D341Med (cell line): ENCODE results near the gene SMIM7.

ENCODE experiments used
- DNase-seq: peaks from one replicate; pipeline ENCODE4 v3.0.0; 2012; ENCODE audit warnings: low spot score

SMIM7 gene

DNA sequence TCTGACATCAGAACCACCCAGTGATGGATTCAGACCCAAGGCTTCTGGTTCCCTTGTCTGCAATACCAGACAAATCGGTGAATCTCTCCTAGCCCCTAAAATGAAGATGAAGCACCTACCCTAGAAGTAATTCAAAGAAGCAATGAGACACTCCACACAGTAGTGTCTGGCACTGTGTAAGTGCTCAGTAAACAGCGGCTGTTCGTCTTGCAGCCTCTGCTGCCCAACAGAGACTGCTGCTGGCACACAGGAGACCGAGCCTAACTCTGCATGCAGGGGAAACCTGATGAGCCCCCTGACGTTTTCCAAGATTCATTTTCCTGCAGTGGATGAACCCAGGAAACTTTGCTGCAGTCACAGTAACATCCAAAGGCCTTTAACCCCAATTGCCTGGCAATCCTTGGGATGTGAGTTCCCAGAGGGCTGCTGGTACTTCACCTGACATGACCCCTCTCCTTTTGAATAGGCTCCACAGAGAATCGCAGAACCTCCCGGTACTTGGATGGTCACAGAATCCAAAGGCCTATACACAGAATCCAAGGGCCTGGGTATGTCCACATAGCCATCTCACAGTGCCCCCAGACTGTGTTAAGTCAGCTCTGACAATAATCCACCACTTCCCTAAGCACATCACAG is 38.7 kb downstream of the SMIM7 start:
- no peak for DNase-seq

DNA sequence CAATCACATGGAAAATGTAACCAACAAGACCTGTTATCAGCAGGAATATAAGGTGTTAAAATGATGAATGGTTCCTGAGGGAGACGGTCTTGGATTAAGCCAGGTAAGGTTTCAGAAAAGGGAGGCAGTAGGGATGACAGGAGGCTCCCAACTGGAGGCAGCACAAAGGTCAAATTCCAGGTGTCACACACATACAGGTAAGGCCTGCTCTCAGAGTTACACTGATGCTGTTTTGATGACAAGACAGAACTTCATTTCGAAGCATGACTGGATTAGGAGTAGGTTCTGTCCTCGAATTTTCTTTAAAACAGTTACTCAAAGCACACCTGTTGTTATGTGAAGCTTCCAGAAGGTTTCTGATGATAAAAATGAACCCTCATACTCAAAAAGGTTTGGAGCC is 39.4 kb downstream of the SMIM7 start:
- DNase-seq: no peak

DNA sequence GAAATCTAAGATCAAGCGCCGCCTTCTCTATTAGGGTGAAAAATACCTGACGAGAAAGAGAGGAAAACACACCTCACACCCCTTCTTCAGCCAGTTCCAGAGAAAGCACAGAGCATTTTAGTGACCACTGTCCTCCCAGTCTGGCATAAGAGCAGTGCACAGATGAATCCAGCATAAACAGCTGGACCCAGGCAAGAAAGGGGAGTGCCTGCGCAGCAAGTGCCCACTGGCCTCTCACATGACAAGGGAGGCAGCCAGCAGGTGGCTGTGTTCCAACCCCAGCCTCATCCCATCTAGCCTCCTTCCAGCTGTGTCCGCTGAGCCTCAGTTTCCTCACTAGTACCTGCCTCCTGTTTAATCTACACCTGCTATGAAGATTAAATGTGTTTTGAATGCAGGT is 39.9 kb downstream of the SMIM7 start:
- no peak for DNase-seq

DNA sequence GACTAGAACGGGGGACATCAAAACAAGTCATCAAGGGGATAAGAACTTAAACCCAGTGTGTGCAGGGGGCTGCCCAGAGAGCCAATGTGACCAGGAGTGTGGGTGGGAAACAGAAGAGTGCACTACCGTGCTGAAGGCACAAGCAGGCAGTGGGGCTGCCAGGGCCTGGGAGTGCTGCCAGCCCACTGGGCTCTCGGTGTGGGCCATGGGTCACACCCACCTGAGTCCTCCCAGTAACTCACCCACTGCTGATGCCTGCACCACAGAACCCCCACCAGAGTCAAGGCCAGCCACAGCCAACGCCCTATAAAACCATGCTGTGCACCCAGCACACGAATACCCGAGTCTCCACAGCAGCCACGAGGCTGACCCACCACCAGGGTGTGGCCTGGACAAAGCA is 40.5 kb downstream of the SMIM7 start:
- no peak for DNase-seq

DNA sequence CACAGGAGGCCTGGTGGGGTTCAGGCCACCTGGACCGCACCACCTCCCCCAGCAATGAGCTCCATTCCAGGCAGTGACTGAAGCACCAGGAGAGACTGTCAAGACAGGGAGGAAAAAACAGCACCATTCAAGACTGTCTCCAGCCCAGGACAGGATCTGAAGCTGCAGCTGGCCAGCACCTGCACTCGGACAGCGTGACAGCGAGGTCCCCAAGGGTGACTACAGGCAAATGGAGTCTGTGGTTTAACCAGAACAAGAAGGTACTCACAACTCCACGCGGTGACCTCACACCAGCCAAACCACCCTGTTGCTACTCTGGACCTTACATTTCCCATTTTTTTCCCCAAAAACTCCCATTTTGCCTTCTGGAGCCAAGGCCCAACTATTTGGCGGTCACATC is 41.7 kb downstream of the SMIM7 start:
- no peak for DNase-seq

DNA sequence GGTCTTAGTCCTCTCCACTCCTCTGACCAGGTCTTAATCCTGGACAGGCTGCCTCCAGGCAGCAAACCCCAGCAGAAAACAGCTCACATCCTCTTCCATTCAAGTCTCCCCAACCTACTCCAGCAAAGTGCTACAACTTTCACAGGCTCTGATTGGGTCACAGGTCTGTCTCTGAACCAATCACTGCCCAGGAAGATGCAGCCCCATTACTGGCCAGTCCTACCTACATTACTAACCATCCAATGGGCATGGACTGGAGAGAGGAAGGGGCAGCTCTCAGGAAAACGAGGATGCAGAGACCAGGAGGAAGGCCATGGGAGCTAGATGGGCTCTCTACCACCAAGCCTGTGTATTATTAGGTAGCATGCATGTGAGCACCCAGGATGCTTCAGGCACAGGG is 44.1 kb downstream of the SMIM7 start:
- DNase-seq: no peak

DNA sequence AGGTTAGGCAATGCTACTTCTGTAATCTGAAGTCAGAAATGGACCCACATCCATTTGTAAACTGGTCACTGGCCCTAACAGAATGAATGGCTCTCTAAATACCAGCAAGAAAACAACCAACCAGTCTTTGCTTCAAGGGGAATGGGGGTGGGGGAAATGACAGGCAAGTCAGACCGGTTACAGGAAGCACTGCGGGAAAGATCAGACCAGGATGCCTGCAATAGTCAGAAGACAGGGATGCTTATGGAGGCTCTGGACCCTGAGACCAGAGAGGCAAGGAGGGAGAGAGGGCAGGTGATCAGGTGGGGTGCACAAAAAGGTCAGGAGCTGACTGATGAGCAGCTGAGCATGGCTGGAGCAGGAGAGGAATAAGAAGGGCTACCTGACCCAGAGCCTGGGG is 45.0 kb downstream of the SMIM7 start:
- no peak for DNase-seq

DNA sequence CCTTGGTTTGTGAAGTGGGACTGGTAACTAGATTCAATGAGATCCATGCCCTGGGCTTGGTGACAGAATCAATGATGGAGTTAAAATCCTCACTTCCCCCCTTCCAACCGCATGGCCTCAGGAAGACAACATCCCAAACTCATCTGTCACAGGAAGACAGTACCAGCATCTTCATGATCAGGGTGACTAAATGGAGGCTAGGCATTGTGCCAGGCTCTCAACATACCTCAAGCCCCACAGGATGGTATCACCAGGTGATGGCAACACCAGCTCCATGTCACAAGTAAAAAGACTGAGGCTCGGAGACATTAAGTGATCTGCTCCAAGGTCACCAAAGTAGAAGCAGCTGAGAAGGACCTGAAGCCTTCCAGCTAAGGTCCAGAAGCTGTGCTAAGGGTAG is 46.1 kb downstream of the SMIM7 start:
- DNase-seq: no peak

DNA sequence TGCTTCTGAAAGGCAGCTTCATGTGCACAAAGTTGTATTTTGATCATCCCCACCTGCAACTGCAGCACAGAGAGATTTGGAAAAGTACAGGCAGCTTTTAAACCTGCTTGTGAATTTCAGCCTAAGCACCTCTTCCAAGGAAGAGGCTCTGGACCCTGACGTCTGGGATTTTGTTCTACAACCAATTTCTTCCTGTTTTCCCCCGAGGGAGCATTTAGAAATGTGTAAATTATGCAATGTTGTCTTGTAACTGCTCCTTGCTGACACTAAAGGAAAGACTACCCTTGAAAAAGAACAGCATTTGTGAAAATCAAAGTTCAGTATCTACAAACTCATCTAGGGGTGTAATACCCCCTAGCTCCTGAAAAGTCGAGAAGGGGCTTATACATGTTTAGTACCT is 47.3 kb downstream of the SMIM7 start:
- no peak for DNase-seq

DNA sequence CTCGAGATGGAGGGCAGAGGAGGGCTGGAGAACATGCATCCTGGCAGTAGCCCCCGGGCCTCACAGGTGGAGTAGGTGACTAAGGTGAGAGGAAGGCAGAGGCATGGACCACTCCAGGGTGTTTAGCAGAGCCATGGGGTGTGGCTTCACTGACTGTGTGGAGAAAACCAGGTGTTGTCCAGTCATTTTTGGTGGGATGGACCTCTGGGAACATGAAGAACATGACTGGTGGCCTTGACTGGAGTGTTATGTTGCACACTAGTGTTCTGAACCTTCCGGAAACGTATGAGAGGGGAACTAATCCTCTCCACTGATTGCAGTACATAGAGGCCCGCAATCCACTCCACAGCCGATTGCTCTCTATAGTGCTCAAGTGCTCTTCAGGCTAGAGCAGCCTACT is 48.8 kb downstream of the SMIM7 start:
- DNase-seq: no peak

DNA sequence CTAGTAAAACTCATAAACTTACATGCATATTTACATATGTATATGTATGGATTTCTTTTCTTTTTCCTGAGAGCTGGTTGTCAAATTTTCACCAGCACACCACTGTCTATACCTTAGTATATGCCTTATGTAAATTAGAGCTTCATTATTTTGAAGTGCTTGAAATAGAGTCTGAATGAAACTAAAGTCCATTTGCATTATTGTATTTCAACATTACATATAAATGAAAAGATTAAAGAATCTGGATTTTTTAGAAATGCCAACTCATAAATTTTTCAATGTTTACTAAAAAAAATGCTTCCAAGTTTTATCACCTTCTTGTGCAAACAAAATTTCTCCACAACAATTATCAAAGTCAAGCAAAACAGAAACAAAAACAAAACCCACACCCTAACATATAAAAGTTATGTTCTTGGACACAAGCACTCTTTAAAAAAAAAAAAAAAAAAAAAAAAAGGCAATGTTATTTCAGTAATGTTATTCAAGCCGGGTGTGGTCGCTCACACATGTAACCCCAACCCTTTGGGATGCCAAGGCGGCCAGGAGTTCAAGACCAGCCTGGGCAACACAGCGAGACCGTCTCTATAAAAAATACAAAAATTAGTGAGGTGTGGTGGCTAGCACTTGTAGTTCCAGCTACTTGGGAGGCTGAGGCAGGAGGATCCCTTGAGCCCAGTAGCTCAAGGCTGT is 50.3 kb downstream of the SMIM7 start:
- DNase-seq: no peak

DNA sequence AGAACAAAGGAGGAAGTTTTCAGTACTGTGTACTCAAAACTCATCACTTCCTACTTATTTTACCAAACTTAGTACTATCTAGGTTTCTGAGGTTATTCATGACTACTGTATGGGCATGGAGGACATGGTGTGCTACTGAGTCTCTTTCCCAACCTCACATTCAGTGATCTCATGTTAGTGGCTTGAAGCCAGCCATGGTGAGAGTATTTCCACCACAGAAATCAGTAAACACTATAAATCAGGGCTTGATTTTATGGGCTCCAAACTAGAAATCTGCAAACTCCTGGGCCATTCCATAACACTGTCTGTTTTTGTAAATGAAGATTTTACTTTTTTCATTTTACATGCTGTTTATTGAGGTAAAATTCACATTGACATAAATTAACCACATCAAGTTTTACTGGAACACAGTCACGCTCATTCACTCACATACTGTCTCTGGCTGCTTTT is 51.6 kb downstream of the SMIM7 start:
- no peak for DNase-seq

DNA sequence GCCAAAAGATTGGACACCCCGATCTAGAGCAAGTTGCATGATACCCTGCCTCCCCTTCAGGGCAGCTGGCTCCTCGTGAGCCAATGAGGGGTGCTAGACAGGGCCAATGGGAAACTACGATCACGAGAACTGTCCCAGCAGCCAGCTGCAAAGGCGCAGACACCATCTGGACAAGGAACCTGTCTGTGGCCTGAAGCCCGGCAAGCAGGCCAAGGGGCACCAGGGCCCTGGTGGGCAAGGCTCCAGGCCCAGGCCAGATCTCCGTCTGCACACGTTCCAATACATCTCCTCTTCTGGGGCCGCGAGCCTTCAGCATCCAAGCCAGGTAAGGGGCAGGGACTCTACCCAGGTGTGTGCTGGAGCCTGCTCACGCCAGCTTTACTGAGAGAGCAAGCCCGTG is 52.1 kb downstream of the SMIM7 start:
- no peak for DNase-seq

DNA sequence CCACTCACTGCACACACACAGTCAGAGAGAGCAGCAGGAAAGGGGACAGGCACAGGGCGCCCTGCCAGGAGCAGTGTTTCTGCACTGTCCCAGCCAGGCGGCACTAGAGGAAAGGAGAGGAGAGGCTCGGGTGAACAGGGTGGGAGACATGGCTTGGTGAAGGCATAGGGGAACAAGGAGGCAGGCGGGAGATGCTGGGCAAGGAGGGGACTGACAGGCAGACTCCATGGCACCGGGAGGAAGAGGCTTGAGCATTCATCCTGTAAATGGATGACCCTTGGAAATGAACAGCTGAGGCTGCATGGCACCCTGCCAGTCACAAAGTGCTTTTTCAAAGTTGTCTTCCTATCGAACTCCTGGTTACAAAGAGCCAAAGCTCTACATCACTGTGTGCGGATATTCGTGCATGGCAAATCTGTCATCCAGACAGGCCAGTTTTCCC is 54.4 kb downstream of the SMIM7 start:
- DNase-seq: no peak

DNA sequence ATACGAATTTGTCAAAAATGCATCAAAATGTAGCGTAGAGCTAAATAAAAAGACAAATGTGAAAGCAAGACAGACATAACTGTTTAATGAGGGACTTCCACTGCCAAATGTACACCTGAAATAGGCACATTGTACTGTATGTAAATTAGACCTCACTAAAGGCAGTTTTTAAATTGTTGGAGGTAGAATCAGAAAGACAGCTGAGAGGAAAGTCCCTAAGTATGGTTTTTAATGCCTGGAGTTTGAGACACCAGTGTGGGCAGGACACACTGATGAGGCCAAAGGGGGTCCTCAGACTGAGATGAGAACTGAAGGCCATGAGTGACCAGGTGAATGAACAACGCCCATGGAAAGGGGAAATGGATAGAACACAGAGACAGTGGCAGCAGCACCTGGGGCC is 54.8 kb downstream of the SMIM7 start:
- no peak for DNase-seq

DNA sequence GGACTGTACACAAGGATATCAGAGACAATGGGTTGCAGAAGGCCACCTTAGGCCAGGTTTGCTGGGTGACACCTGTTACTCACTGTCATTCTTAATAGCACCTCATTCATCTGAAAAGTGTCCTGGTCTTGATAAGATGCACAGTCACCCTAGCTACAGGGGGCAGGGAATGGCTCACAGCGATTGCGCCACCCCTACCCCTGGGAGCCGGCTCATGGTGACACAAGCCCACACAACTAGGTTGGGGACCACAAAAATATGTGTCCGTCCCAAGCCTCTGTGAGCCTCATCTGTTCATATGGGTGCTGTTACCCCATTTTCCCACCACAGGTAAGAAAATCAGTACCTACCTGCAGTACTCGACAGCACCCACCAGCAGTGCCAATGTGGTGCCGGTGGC is 55.3 kb downstream of the SMIM7 start:
- DNase-seq: no peak

DNA sequence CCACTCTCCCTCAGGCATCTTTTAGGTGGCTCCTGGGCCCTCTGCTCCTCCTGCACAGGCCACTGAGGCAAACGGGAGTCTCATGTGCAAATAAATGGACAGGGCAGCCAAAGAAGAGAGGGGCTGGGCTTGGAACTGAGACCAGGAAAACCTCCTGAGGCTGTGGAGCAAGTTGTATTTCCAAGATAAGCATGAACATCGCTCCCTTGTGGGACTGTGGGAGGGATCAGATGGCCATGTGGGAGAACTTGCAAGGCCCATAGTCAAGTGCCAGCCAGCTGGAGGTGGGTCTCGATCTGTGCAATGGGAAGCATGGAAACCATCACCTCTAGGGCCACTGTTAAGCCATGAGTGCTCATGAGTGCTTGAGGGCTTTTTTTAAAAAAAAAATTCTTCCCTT is 56.9 kb downstream of the SMIM7 start:
- DNase-seq: no peak

DNA sequence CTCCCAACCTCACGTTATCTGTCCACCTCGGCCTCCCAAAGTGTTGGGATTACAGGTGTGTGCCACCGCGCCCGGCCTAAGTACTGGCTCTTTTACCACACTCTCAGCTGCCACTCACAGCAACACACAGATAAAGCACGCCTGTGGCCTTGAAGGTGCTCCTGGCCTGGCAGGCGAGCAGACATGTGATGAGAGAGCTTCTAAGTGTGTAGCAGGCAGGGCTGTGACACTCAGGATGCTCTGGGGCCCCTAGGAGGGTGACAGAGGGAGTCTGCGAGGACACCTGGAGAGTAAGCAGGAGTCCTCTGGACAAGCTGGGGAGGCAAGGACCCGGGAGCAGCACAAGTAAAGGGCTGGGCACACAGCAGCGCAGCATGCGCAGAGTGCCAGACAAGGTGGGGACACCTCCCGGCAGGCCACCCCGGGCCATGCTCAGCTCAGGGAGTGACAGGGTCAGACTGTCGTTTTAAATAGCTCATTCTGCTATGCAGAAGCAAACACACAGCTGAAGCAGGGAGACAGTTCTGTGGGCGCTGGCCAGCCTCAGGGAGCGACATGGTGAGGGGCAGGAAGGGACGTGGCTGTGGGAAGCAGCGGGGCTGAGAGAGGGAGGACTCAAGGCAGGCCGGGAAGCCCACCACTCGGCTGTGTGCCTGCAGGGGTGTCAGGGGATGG is 58.4 kb downstream of the SMIM7 start:
- no peak for DNase-seq

DNA sequence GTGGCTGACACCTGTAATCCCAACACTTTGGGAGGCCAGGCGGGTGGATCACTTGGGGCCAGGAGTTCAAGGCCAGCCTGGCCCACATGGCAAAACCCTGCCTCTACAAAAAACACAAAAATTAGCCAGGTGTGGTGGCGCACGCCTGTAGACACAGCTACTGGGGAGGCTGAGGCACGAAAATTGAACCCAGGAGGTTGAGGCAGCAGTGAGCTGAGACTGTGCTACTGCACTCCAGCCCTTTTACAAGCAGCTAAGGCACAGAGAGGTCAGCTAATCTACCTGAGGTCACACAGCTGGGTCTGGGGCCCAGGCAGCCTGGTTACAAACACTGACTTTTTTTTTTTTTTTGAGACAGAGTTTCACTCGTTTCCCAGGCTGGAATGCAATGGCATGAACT is 59.1 kb downstream of the SMIM7 start:
- no peak for DNase-seq

DNA sequence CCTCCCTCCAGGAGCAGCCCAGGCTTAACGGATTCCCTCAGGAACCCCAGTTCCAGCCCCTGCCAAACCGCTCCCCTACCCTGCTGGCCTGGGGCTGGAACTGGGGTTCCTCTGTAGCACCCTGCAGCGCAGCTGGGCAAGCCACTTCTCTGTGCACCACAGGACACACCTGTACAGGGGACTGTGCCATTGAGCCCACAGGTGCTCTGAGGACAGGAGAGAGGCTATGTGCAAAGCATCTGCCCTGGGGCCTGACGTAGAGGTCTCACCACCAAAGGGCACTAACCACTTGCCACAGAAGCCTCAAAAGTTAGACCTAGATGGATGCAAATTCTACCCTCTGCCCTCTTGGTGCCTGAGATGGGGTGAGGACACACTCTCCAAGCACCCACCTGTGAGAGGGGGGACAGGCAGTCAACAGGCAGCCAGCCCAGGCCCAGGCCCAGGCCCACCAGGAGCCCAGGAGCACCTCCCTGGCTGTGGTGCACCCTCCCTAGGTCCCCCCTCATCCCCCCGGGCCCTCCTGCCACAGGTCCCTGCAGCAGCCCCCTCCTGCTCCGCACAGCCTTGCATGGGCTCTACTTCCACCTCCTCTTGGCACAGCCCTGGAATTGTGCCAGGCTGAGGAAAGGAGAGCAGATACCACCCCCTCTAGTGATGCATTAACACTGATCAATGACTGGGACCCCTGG is 60.1 kb downstream of the SMIM7 start:
- no peak for DNase-seq

DNA sequence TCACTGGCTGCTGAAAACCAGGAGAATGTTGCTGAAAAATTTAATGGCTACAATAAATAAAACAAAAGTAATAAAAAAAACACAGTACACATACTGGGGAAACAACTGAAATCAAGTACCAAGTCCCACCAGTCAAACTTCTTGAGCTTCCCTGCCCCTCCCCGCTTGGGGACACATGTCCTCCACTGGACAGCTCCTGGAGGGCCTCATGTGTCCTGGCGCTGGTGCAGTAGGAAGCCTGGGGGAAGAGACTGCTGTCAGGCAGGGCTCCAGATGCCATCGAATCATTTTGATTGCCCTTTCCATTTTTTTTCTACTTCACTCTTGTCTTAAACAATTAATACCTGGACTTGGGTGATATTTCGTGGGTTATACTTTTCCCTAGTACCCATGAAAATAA is 61.1 kb downstream of the SMIM7 start:
- no peak for DNase-seq

DNA sequence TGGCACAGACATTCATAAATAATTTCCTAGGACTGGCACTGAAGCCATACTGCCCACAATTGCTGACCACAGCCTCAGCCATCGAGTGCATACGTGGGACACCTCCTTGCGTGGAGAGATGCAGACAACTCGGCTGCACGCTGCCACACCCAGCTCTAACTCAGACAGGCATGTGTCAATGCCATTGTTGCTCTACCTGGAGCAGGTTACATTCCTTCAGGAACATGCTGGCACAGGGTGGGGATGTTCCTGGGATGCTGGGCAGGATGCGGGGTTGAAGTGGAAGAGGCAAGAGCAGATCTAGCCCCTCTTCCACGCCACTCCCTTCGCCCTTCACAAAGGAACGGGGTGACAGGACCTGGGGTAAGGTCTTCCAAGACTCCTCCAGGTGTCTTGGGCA is 63.5 kb downstream of the SMIM7 start:
- no peak for DNase-seq
